Vagina (tissue), 2 donors: Measurements from ENCODE around the gene FRMPD4.

ENCODE experiments used
- CTCF ChIP-seq, 3 experiments: fragments of 450-650 bp in 2 of 3; fragments of 200-600 bp in 1 of 3; sonication (generic) in 1 of 3; IDR thresholded peaks; one replicate each; pipeline ENCODE4 v1.5.1; 2017 to 2019; ENCODE audit warnings: antibody characterized with exemption in 3 of 3, mild to moderate bottlenecking in 2 of 3, moderate library complexity in 2 of 3
- POLR2A ChIP-seq, 2 donors: fragments of 450-650 bp; IDR thresholded peaks; one replicate each; pipeline ENCODE4 v1.6.1; 2017; ENCODE audit warnings: antibody characterized with exemption in 2 of 2, mild to moderate bottlenecking in 2 of 2, moderate library complexity in 2 of 2

- TF ChIP-seq CTCF (IDR thresholded peaks at IDR 0.05) (no peak), POLR2A (IDR thresholded peaks at IDR 0.05) (no peak)
Observed at GRCh38 chrX:12162420-12162819, 24.1 kb downstream of the FRMPD4 start.
